ENCODE measurements around the gene PDE6A. TPM values are rescaled to one million over a fixed set of nuclear protein-coding genes. Genes with fewer than 3 reads are reported as not detected.

Gene PDE6A
- total RNA-seq, 1 donor from 2014 or later = 0.25 TPM

GRCh38 chr5:149895416-149896345 is 48.9 kb downstream of the PDE6A start:
- no peak for DNase-seq (ENCODE audit: extremely low spot score in 2 of 2)
- H3K4me3 ChIP-seq = no peak overlapping the region
- H3K4me1 ChIP-seq = no peaks in the 10 kb centered on the region
- H3K27ac ChIP-seq = no peak overlapping the region
- H3K36me3 ChIP-seq = no peaks in the 10 kb centered on the region
- no peaks in the 10 kb centered on the region for H3K27me3 ChIP-seq
- H3K9me3 ChIP-seq = no peaks in the 10 kb centered on the region
- intact Hi-C loops (cut with DNase I) = no loop called here
- TF ChIP-seq POLR2AphosphoS5 (IDR thresholded peaks at IDR 0.05; ENCODE audit: insufficient read depth in 1 of 2, low read depth in 1 of 2) = peak in 1 of 2 donors; percentile 51
- TF ChIP-seq CTCF (IDR thresholded peaks at IDR 0.05) = no peak
- no peak for TF ChIP-seq POLR2A (IDR thresholded peaks at IDR 0.05)

GRCh38 chr5:149894237-149894636 is 50.4 kb downstream of the PDE6A start:
- no peaks in the 10 kb centered on the region for H3K36me3 ChIP-seq
- intact Hi-C loops (cut with DNase I) = no loop called here
- H3K9me3 ChIP-seq = no peaks in the 10 kb centered on the region
- no peaks in the 10 kb centered on the region for H3K4me1 ChIP-seq
- DNase-seq (ENCODE audit: extremely low spot score in 2 of 2) = no peak
- no peaks in the 10 kb centered on the region for H3K27me3 ChIP-seq
- no peak overlapping the region for H3K4me3 ChIP-seq
- TF ChIP-seq POLR2AphosphoS5 (IDR thresholded peaks at IDR 0.05; ENCODE audit: insufficient read depth in 1 of 2, low read depth in 1 of 2) (no peak), POLR2A (IDR thresholded peaks at IDR 0.05) (no peak), CTCF (IDR thresholded peaks at IDR 0.05) (no peak)
- H3K27ac ChIP-seq = no peak overlapping the region

GRCh38 chr5:149893403-149893931 is 51.1 kb downstream of the PDE6A start:
- H3K36me3 ChIP-seq = no peaks in the 10 kb centered on the region
- H3K9me3 ChIP-seq = no peaks in the 10 kb centered on the region
- no peaks in the 10 kb centered on the region for H3K27me3 ChIP-seq
- DNase-seq (ENCODE audit: extremely low spot score in 2 of 2) = no peak
- intact Hi-C loops (cut with DNase I) = no loop called here
- no peaks in the 10 kb centered on the region for H3K4me1 ChIP-seq
- H3K4me3 ChIP-seq = no peak overlapping the region
- TF ChIP-seq CTCF (IDR thresholded peaks at IDR 0.05) = no peak
- no peak overlapping the region for H3K27ac ChIP-seq

GRCh38 chr5:149892594-149892993 is 52.0 kb downstream of the PDE6A start:
- no peaks in the 10 kb centered on the region for H3K4me1 ChIP-seq
- H3K4me3 ChIP-seq = no peak overlapping the region
- H3K27me3 ChIP-seq = no peaks in the 10 kb centered on the region
- TF ChIP-seq POLR2AphosphoS5 (IDR thresholded peaks at IDR 0.05; ENCODE audit: insufficient read depth in 1 of 2, low read depth in 1 of 2) = no peak
- TF ChIP-seq CTCF (IDR thresholded peaks at IDR 0.05) = no peak
- no peak for TF ChIP-seq POLR2A (IDR thresholded peaks at IDR 0.05)
- H3K27ac ChIP-seq = no peak overlapping the region
- intact Hi-C loops (cut with DNase I) = no loop called here
- no peaks in the 10 kb centered on the region for H3K36me3 ChIP-seq
- no peaks in the 10 kb centered on the region for H3K9me3 ChIP-seq
- no peak for DNase-seq (ENCODE audit: extremely low spot score in 2 of 2)

- Histone ChIP-seq H3K9me3 (no peaks in the 10 kb centered on the region), H3K36me3 (no peaks in the 10 kb centered on the region), H3K4me1 (no peaks in the 10 kb centered on the region), H3K4me3 (no peak overlapping the region), H3K27ac (no peak overlapping the region), H3K27me3 (no peaks in the 10 kb centered on the region)
- intact Hi-C loops (cut with DNase I) = no loop called here
- no peak for DNase-seq (ENCODE audit: extremely low spot score in 2 of 2)
- no peak for TF ChIP-seq POLR2A (IDR thresholded peaks at IDR 0.05)
- no peak for TF ChIP-seq CTCF (IDR thresholded peaks at IDR 0.05)
Observed at GRCh38 chr5:149888280-149888679, 56.3 kb downstream of the PDE6A start.
